ENCODE data around the gene TEAD1.

Gene TEAD1

GRCh38 chr11:12813371-12814225 is 139.4 kb downstream of the TEAD1 start:
- Histone ChIP-seq H3K4me1 (ENCODE audit: control insufficient read depth in 2 of 2, insufficient read depth in 1 of 2, low read depth in 1 of 2, low read length in 2 of 2) (peaks cover 2 to 38% of the 10 kb centered on the region in 2 donors), H3K36me3 (replicated peaks in 1 of 2; ENCODE audit: control insufficient read depth in 2 of 2, insufficient read depth in 2 of 2, low read length in 2 of 2) (peaks cover 6 to 24% of the 10 kb centered on the region in 2 donors)

DNA sequence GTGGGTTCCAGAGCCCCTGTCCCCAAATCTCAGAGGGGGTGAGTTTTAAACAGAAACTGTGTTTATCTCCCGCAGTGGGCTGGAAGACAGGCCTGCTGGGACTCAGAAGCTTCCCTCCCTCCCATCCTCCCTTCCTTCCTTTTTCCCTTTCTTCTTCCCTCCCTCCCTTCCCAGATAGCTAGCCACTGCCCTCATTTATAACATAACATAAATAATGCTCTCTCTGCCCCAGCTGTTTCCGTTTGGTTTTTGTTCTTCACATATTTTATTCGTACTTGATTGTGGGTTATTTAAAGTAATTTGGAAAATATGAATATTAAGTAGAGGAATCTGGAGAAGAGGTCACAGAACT is 140.9 kb downstream of the TEAD1 start:
- no peaks in the 10 kb centered on the region for H3K9me3 ChIP-seq (replicated peaks in 1 of 2; ENCODE audit: control insufficient read depth in 2 of 2, insufficient read depth in 1 of 2, low read depth in 1 of 2, low read length in 2 of 2)
- H2BK120ac ChIP-seq (ENCODE audit: low read depth, low read length) = no peak overlapping the region
- DNase-seq (ENCODE audit: low spot score) = no peak
- no peak overlapping the region for H4K91ac ChIP-seq (ENCODE audit: low read depth, low read length, poor library complexity)
- 100% methylated on average over 1 of the region's 3 CpGs; no CpG with 5 or more reads in 1 of the 2 donors for WGBS, 2 donors (ENCODE audit: extremely low coverage in 2 of 2, insufficient read length in 2 of 2, insufficient replicate concordance in 1 of 2)
- no peak overlapping the region for H3K9ac ChIP-seq (ENCODE audit: low read depth, low read length, poor library complexity)
- peaks cover 2 to 29% of the 10 kb centered on the region in 2 donors for H3K4me1 ChIP-seq (ENCODE audit: control insufficient read depth in 2 of 2, insufficient read depth in 1 of 2, low read depth in 1 of 2, low read length in 2 of 2)
- no peak overlapping the region for H4K8ac ChIP-seq (ENCODE audit: low read depth, low read length)
- H3K27ac ChIP-seq (replicated peaks; ENCODE audit: low read length) = no peak overlapping the region
- peaks cover 2 to 19% of the 10 kb centered on the region in 2 donors for H3K36me3 ChIP-seq (replicated peaks in 1 of 2; ENCODE audit: control insufficient read depth in 2 of 2, insufficient read depth in 2 of 2, low read length in 2 of 2)
- H3K4me2 ChIP-seq (ENCODE audit: insufficient read depth, low read length, poor library complexity, severe bottlenecking) = no peak overlapping the region
- no peak overlapping the region for H2BK5ac ChIP-seq (ENCODE audit: low read length)
- no peak overlapping the region for H3K18ac ChIP-seq (ENCODE audit: low read length)
- H3K4me3 ChIP-seq (ENCODE audit: low read length in 2 of 2) = no peak overlapping the region
- no peak overlapping the region for H3K4ac ChIP-seq (ENCODE audit: low read length)
- H3K27me3 ChIP-seq (ENCODE audit: control insufficient read depth in 3 of 3, insufficient read depth in 3 of 3, low read depth in 1 of 3, low read length in 3 of 3) = no peaks in the 10 kb centered on the region
- peaks cover 7% of the 10 kb centered on the region for H3K79me1 ChIP-seq (ENCODE audit: low read depth, low read length)
- H2AFZ ChIP-seq (ENCODE audit: low read length) = no peak overlapping the region
- H2AK5ac ChIP-seq (ENCODE audit: low read depth, low read length) = no peak overlapping the region
- no peak overlapping the region for H2BK12ac ChIP-seq (ENCODE audit: low read length)
- no peak overlapping the region for H2BK15ac ChIP-seq (ENCODE audit: low read length)
- no peak overlapping the region for H3K23ac ChIP-seq (ENCODE audit: low read depth, low read length, poor library complexity)
- H3K14ac ChIP-seq (ENCODE audit: low read length) = no peak overlapping the region

More at GRCh38 chr11:12813371-12814225, 139.4 kb downstream of the TEAD1 start:
- DNase-seq (ENCODE audit: low spot score) = no peak
- no peak overlapping the region for H2AFZ ChIP-seq (ENCODE audit: low read length)
- H2BK12ac ChIP-seq (ENCODE audit: low read length) = no peak overlapping the region
- H3K4me2 ChIP-seq (ENCODE audit: insufficient read depth, low read length, poor library complexity, severe bottlenecking) = no peak overlapping the region
- no peak overlapping the region for H4K91ac ChIP-seq (ENCODE audit: low read depth, low read length, poor library complexity)
- no peak overlapping the region for H4K8ac ChIP-seq (ENCODE audit: low read depth, low read length)
- H3K79me1 ChIP-seq (ENCODE audit: low read depth, low read length) = peaks cover 10% of the 10 kb centered on the region
- no peak overlapping the region for H3K4me3 ChIP-seq (ENCODE audit: low read length in 2 of 2)
- H3K4ac ChIP-seq (ENCODE audit: low read length) = no peak overlapping the region
- no peak overlapping the region for H3K23ac ChIP-seq (ENCODE audit: low read depth, low read length, poor library complexity)
- H3K9ac ChIP-seq (ENCODE audit: low read depth, low read length, poor library complexity) = no peak overlapping the region
- H3K18ac ChIP-seq (ENCODE audit: low read length) = no peak overlapping the region
- no CpG with 5 or more reads among the region's 9 CpGs for WGBS, 2 donors (ENCODE audit: extremely low coverage in 2 of 2, insufficient read length in 2 of 2, insufficient replicate concordance in 1 of 2)
- H3K9me3 ChIP-seq (replicated peaks in 1 of 2; ENCODE audit: control insufficient read depth in 2 of 2, insufficient read depth in 1 of 2, low read depth in 1 of 2, low read length in 2 of 2) = no peaks in the 10 kb centered on the region
- no peak overlapping the region for H3K14ac ChIP-seq (ENCODE audit: low read length)
- no peak overlapping the region for H2BK120ac ChIP-seq (ENCODE audit: low read depth, low read length)
- no peak overlapping the region for H2BK5ac ChIP-seq (ENCODE audit: low read length)
- no peak overlapping the region for H2BK15ac ChIP-seq (ENCODE audit: low read length)
- H2AK5ac ChIP-seq (ENCODE audit: low read depth, low read length) = no peak overlapping the region
- no peak overlapping the region for H3K27ac ChIP-seq (replicated peaks; ENCODE audit: low read length)
- no peaks in the 10 kb centered on the region for H3K27me3 ChIP-seq (ENCODE audit: control insufficient read depth in 3 of 3, insufficient read depth in 3 of 3, low read depth in 1 of 3, low read length in 3 of 3)

DNA sequence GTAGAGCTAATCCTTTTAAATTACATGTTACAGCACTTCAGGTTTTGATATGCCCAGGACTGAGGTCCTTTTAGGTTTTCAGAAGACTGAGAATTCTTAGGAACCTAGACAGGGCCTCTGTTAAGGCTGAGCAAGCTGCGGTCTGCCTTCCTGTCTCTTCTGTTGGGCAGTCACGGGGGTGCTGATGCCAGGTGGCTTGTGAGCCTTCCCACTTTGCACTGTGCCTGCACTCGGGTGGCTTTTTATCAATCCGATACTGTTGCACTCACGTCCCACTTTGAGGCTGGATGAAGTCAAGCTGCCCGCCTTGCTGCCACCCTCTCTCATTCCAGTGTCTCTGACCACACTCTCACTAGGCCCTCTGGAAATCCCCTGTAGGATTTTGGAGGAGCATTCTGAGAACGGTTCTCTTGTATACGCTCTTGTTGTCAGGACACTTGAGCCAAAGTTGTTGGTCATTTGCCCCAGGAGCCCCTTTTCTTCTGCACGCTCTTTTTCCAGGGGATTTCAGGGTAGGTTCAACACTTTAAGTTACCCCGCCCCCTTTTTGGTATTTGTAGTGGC is 141.8 kb downstream of the TEAD1 start:
- Histone ChIP-seq H2AFZ (ENCODE audit: low read length) (no peak overlapping the region), H2BK120ac (ENCODE audit: low read depth, low read length) (no peak overlapping the region), H3K27me3 (ENCODE audit: control insufficient read depth in 3 of 3, insufficient read depth in 3 of 3, low read depth in 1 of 3, low read length in 3 of 3) (no peaks in the 10 kb centered on the region), H3K36me3 (replicated peaks in 1 of 2; ENCODE audit: control insufficient read depth in 2 of 2, insufficient read depth in 2 of 2, low read length in 2 of 2) (peaks cover 2 to 19% of the 10 kb centered on the region in 2 donors), H3K18ac (ENCODE audit: low read length) (no peak overlapping the region), H2BK5ac (ENCODE audit: low read length) (no peak overlapping the region), H3K4ac (ENCODE audit: low read length) (no peak overlapping the region), H2AK5ac (ENCODE audit: low read depth, low read length) (no peak overlapping the region), H3K4me1 (ENCODE audit: control insufficient read depth in 2 of 2, insufficient read depth in 1 of 2, low read depth in 1 of 2, low read length in 2 of 2) (peaks cover 2 to 27% of the 10 kb centered on the region in 2 donors), H3K27ac (replicated peaks; ENCODE audit: low read length) (no peak overlapping the region), H4K91ac (ENCODE audit: low read depth, low read length, poor library complexity) (no peak overlapping the region), H3K4me2 (ENCODE audit: insufficient read depth, low read length, poor library complexity, severe bottlenecking) (no peak overlapping the region), H3K4me3 (ENCODE audit: low read length in 2 of 2) (no peak overlapping the region), H3K14ac (ENCODE audit: low read length) (no peak overlapping the region), H3K79me1 (ENCODE audit: low read depth, low read length) (peaks cover 3% of the 10 kb centered on the region), H2BK12ac (ENCODE audit: low read length) (no peak overlapping the region), H3K23ac (ENCODE audit: low read depth, low read length, poor library complexity) (no peak overlapping the region), H3K9me3 (replicated peaks in 1 of 2; ENCODE audit: control insufficient read depth in 2 of 2, insufficient read depth in 1 of 2, low read depth in 1 of 2, low read length in 2 of 2) (no peaks in the 10 kb centered on the region), H3K9ac (ENCODE audit: low read depth, low read length, poor library complexity) (no peak overlapping the region), H4K8ac (ENCODE audit: low read depth, low read length) (no peak overlapping the region), H2BK15ac (ENCODE audit: low read length) (no peak overlapping the region)
- DNase-seq (ENCODE audit: low spot score) = no peak
- WGBS, 2 donors (ENCODE audit: extremely low coverage in 2 of 2, insufficient read length in 2 of 2, insufficient replicate concordance in 1 of 2) = no CpG with 5 or more reads among the region's 10 CpGs

DNA sequence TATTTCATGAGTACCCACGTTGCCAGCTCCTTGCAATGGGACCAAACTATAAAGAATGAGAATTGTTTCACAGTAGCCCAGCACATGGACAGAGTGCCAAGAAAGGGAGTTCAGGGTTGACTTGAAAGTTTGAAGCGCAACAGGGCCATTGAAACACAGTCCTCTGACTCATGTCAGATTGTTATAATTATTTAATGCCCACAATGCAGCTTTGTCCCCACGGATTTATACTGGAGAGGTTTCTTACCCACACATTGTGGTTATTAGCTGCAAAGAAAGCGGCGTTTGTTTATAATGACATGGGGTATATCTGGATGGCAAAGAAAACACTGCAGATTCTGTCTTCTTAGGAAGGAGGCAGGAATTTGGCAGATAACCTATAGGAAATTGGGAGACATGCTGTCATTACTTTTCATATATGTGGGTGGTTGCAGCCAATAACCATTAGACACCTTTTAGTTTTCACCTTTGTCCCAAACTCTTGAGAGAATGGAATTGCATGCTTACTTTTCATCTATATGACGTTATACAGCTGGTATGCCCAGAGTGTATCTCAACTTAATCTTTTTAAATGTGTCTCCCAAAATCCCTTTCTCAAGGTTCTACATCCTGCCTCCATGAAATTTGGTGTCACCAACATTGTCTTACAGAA is 143.6 kb downstream of the TEAD1 start:
- DNase-seq (ENCODE audit: low spot score) = no peak
- Histone ChIP-seq H2BK15ac (ENCODE audit: low read length) (no peak overlapping the region), H3K27me3 (ENCODE audit: control insufficient read depth in 3 of 3, insufficient read depth in 3 of 3, low read depth in 1 of 3, low read length in 3 of 3) (no peaks in the 10 kb centered on the region), H3K4me1 (ENCODE audit: control insufficient read depth in 2 of 2, insufficient read depth in 1 of 2, low read depth in 1 of 2, low read length in 2 of 2) (peaks cover 9 to 28% of the 10 kb centered on the region in 2 donors), H3K9me3 (replicated peaks in 1 of 2; ENCODE audit: control insufficient read depth in 2 of 2, insufficient read depth in 1 of 2, low read depth in 1 of 2, low read length in 2 of 2) (no peaks in the 10 kb centered on the region), H3K36me3 (replicated peaks in 1 of 2; ENCODE audit: control insufficient read depth in 2 of 2, insufficient read depth in 2 of 2, low read length in 2 of 2) (peaks cover 2 to 19% of the 10 kb centered on the region in 2 donors), H3K9ac (ENCODE audit: low read depth, low read length, poor library complexity) (no peak overlapping the region), H4K8ac (ENCODE audit: low read depth, low read length) (no peak overlapping the region), H2BK12ac (ENCODE audit: low read length) (no peak overlapping the region), H3K18ac (ENCODE audit: low read length) (no peak overlapping the region), H2BK5ac (ENCODE audit: low read length) (no peak overlapping the region), H2AK5ac (ENCODE audit: low read depth, low read length) (no peak overlapping the region), H3K23ac (ENCODE audit: low read depth, low read length, poor library complexity) (no peak overlapping the region), H4K91ac (ENCODE audit: low read depth, low read length, poor library complexity) (no peak overlapping the region), H3K4me2 (ENCODE audit: insufficient read depth, low read length, poor library complexity, severe bottlenecking) (no peak overlapping the region), H3K27ac (replicated peaks; ENCODE audit: low read length) (no peak overlapping the region), H2BK120ac (ENCODE audit: low read depth, low read length) (no peak overlapping the region), H3K4ac (ENCODE audit: low read length) (no peak overlapping the region), H3K79me1 (ENCODE audit: low read depth, low read length) (peaks cover 3% of the 10 kb centered on the region), H3K14ac (ENCODE audit: low read length) (no peak overlapping the region), H3K4me3 (ENCODE audit: low read length in 2 of 2) (no peak overlapping the region), H2AFZ (ENCODE audit: low read length) (no peak overlapping the region)
- WGBS, 2 donors (ENCODE audit: extremely low coverage in 2 of 2, insufficient read length in 2 of 2, insufficient replicate concordance in 1 of 2) = no CpG with 5 or more reads among the region's 6 CpGs

All from neuronal stem cell (in vitro differentiated cells).